Mesenteric fat pad (tissue), 1 donor: ENCODE results near the gene ZNF155. TPM values are rescaled to one million over a fixed set of nuclear protein-coding genes. Genes with fewer than 3 reads are reported as not detected.

ENCODE experiments used
- DNase-seq: peaks from one replicate; pipeline ENCODE4 v3.0.0-alpha.2; 2020; ENCODE audit warnings: low spot score
- total RNA-seq: library from RNA; stranded (reverse); fragmentation: NEBNext Ultra II Directional; extraction: Animal tissue kit (Norgen Biotek cat#: 25700); gene quantifications from one replicate; pipeline ENCODE4 v1.2.1, GENCODE V29; 2021
- donor health status: DM: yes; HTN: yes; CAD: no.

The ZNF155 gene
- total RNA-seq, 1 donor from 2014 or later = 5.7 TPM

- no peak for DNase-seq
Measured at GRCh38 chr19:44003461-44004009, 19.5 kb downstream of the ZNF155 start.

- no peak for DNase-seq
Measured at GRCh38 chr19:44005973-44006372, 22.0 kb downstream of the ZNF155 start.

GRCh38 chr19:44007473-44007872 is 23.5 kb downstream of the ZNF155 start:
- DNase-seq = no peak

GRCh38 chr19:44010468-44010867 is 26.5 kb downstream of the ZNF155 start:
- DNase-seq = no peak

- DNase-seq = no peak
Measured at GRCh38 chr19:44019498-44019897, 35.5 kb downstream of the ZNF155 start.

GRCh38 chr19:44021221-44021620 is 37.2 kb downstream of the ZNF155 start:
- DNase-seq = no peak

GRCh38 chr19:44024900-44025216 is 40.9 kb downstream of the ZNF155 start:
- no peak for DNase-seq

GRCh38 chr19:44025217-44025936 is 41.4 kb downstream of the ZNF155 start, which contains the start of gene ZNF222:
TSS of gene ZNF222 (plus strand) at chr19:44025379. CDS start at chr19:44025437, 58 bp downstream.
- peak; percentile 91 for DNase-seq

GRCh38 chr19:44026622-44027021 is 42.6 kb downstream of the ZNF155 start:
- no peak for DNase-seq

- DNase-seq = no peak
Measured at GRCh38 chr19:44032001-44032610, 48.1 kb downstream of the ZNF155 start.

GRCh38 chr19:44042147-44042546 is 58.2 kb downstream of the ZNF155 start:
- no peak for DNase-seq

Other genes with a start within 250 kb of the ZNF155 start
- 21.1 TPM for gene SMG9, start 229.2 kb upstream of the ZNF155 start, total RNA-seq
- 3.1 TPM for gene KCNN4, start 203.2 kb upstream of the ZNF155 start, total RNA-seq
- 2.0 TPM for gene LYPD5, start 181.7 kb upstream of the ZNF155 start, total RNA-seq
- gene ZNF283, start 156.9 kb upstream of the ZNF155 start, total RNA-seq = 8.2 TPM
- gene ZNF404, start 100.2 kb upstream of the ZNF155 start, total RNA-seq = 1.7 TPM
- 7.7 TPM for gene ZNF45, start 48.9 kb upstream of the ZNF155 start, total RNA-seq
- 4.1 TPM for gene ZNF221, start 33.0 kb upstream of the ZNF155 start, total RNA-seq
- 2.4 TPM for gene ZNF230, start 18.8 kb downstream of the ZNF155 start, total RNA-seq
- 3.2 TPM for gene ZNF222, start 41.2 kb downstream of the ZNF155 start, total RNA-seq
- gene ZNF223, start 67.8 kb downstream of the ZNF155 start, total RNA-seq = 2.1 TPM
- 1.9 TPM for gene ZNF284, start 88.0 kb downstream of the ZNF155 start, total RNA-seq
- 14.8 TPM for gene ZNF224, start 110.2 kb downstream of the ZNF155 start, total RNA-seq
- gene ZNF225, start 129.2 kb downstream of the ZNF155 start, total RNA-seq = 3.8 TPM
- gene ZNF234, start 157.4 kb downstream of the ZNF155 start, total RNA-seq = 7.3 TPM
- 12.2 TPM for gene ZNF226, start 180.9 kb downstream of the ZNF155 start, total RNA-seq
- 13.8 TPM for gene ZNF227, start 228.3 kb downstream of the ZNF155 start, total RNA-seq